PC-3 (cell line): Measurements from ENCODE around the gene CDK7. TPM values are rescaled to one million over a fixed set of nuclear protein-coding genes. Genes with fewer than 3 reads are reported as not detected.
"Not testable (repeated sequence)": the region's sequence is repeated elsewhere in the genome, so short reads cannot be mapped to it uniquely, and the experiment has no call there.

ENCODE experiments used
- ATAC-seq: fragments of 200-7000 bp; cut with Tn5 transposase; 2 replicates; pipeline ENCODE4 v1.9.1; 2020; ENCODE audit warnings: mild to moderate bottlenecking, moderate library complexity
- BruUV-seq: library from RNA; stranded (reverse); fragments of 400-500 nt; replicated peaks from 2 replicates; lab custom pipeline; 2021; lab: Mats Ljungman, UMichigan
- CTCF ChIA-PET: fragments of 300-600 bp; sonication (Branson Sonifier 250); formaldehyde crosslinking; loops from one replicate; lab custom pipeline; 2022; ENCODE audit warnings: antibody characterized with exemption; lab: Charles Lee
- POLR2A ChIA-PET: fragments of 300-600 bp; sonication (Branson Sonifier 250); formaldehyde crosslinking; loops from one replicate; lab custom pipeline; 2022; ENCODE audit warnings: antibody characterized with exemption; ENCODE audit not compliant: unreplicated experiment; lab: Charles Lee
- DNase-seq: peaks from one replicate; pipeline ENCODE4 v3.0.0-alpha.2; 2015
- H2AFZ ChIP-seq: fragments of 300-600 bp; sonication (generic); 2 replicates; pipeline ENCODE4 v1.6.0; 2016; ENCODE audit warnings: antibody characterized with exemption, low read length
- H3F3A ChIP-seq: fragments of 300-600 bp; sonication (generic); one replicate; pipeline ENCODE4 v1.6.0; 2017; ENCODE audit warnings: antibody characterized with exemption, low read length, control low read depth, mild to moderate bottlenecking; ENCODE audit not compliant: unreplicated experiment
- H3K27ac ChIP-seq: fragments of 300-600 bp; sonication (generic); 2 replicates; pipeline ENCODE4 v1.5.1; 2016; ENCODE audit warnings: mild to moderate bottlenecking, low read length
- H3K27me3 ChIP-seq: fragments of 300-600 bp; sonication (generic); 2 replicates; pipeline ENCODE4 v1.6.1; 2016; ENCODE audit warnings: low read length, mixed read lengths
- H3K36me3 ChIP-seq: fragments of 300-600 bp; sonication (generic); 2 replicates; pipeline ENCODE4 v1.6.1; 2016; ENCODE audit warnings: low read depth, mixed run types, low read length, mixed read lengths
- H3K4me1 ChIP-seq: fragments of 300-600 bp; sonication (generic); 2 replicates; pipeline ENCODE4 v1.5.1; 2016; ENCODE audit warnings: low read length; ENCODE audit not compliant: insufficient read depth
- H3K4me2 ChIP-seq: fragments of 300-600 bp; sonication (generic); 2 replicates; pipeline ENCODE4 v1.6.0; 2016; ENCODE audit warnings: low read length
- H3K4me3 ChIP-seq: fragments of 300-600 bp; sonication (generic); 2 replicates; pipeline ENCODE4 v1.5.1; 2016; ENCODE audit warnings: mild to moderate bottlenecking, low read length, mixed read lengths
- H3K79me2 ChIP-seq: fragments of 300-600 bp; sonication (generic); 2 replicates; pipeline ENCODE4 v1.6.1; 2017; ENCODE audit warnings: low read length, mixed read lengths
- H3K9ac ChIP-seq: fragments of 300-600 bp; sonication (generic); 2 replicates; pipeline ENCODE4 v1.6.0; 2016; ENCODE audit warnings: mild to moderate bottlenecking, low read length
- H3K9me2 ChIP-seq: fragments of 300-600 bp; sonication (generic); replicated peaks from 2 replicates; pipeline ENCODE4 v1.6.1; 2016; ENCODE audit warnings: mixed run types, low read length, mixed read lengths
- H3K9me3 ChIP-seq: fragments of 300-600 bp; sonication (generic); 2 replicates; pipeline ENCODE4 v1.6.1; 2016; ENCODE audit warnings: low read length, mixed read lengths
- H4K20me1 ChIP-seq: fragments of 300-600 bp; sonication (generic); 2 replicates; pipeline ENCODE4 v1.6.1; 2016; ENCODE audit warnings: low read length, mixed read lengths
- CTCF ChIP-seq: fragments of 300-600 bp; sonication (generic); conservative IDR thresholded peaks from 2 replicates; pipeline ENCODE4 v1.5.1; 2017; ENCODE audit warnings: antibody characterized with exemption, low read depth, mild to moderate bottlenecking, low read length
- EZH2 ChIP-seq: fragments of 300-600 bp; sonication (generic); IDR thresholded peaks from one replicate; pipeline ENCODE4 v1.6.1; 2017; ENCODE audit warnings: antibody characterized with exemption, mild to moderate bottlenecking, low read length; ENCODE audit not compliant: unreplicated experiment
- EZH2phosphoT487 ChIP-seq: fragments of 300-600 bp; sonication (generic); IDR thresholded peaks from 2 replicates; pipeline ENCODE4 v1.6.1; 2018; ENCODE audit warnings: mild to moderate bottlenecking, antibody characterized with exemption, low read length, borderline replicate concordance
- intact Hi-C: fragments of 100-400 bp; cut with micrococcal nuclease; formaldehyde crosslinking; loops from 2 replicates; pipeline ENCODE4 v1.9.0; 2023
- total RNA-seq: library from RNA; depleted of rRNA; stranded (reverse); fragments of >200 nt; gene quantifications from 2 replicates; pipeline ENCODE4 v1.2.3, GENCODE V29; 2014

CDK7 gene
- total RNA-seq, 1 experiment from 2014 or later: 26.6 TPM

- H3K27ac ChIP-seq, POLR2A ChIA-PET, H2AFZ ChIP-seq, H3K9me2 ChIP-seq, DNase-seq, H3K4me1 ChIP-seq, ATAC-seq, H3K4me3 ChIP-seq, intact Hi-C loops, H3K4me2 ChIP-seq, CTCF ChIA-PET, H3K9me3 ChIP-seq, BruUV-seq, H4K20me1 ChIP-seq, H3K9ac ChIP-seq, H3K36me3 ChIP-seq, H3K27me3 ChIP-seq, H3F3A ChIP-seq: not testable (repeated sequence)
- peaks cover 25% of the 10 kb centered on the region for H3K79me2 ChIP-seq
These were observed 13.9 kb upstream of the CDK7 start for GRCh38 chr5:69220833-69221232.

DNA sequence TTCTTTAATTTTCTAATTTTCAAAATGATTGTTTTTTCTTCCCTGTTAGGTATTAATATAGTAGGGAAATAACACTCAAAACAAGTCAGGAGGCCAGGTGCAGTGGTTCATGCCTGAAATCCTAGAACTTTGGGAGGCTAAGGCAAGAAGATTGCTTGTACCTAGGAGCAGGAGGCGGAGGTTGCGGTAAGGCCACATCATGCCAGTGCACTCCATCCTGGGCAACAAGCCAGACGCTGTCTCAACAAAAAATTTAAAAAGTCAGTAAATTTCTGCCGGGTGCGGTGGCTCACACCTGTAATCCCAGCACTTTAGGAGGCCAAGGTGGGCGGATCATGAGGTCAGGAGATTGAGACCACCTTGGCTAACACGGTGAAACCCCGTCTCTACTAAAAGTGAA, 10.2 kb upstream of the CDK7 start:
- POLR2A ChIA-PET: no interaction called here
- intact Hi-C loops: no loop called here
- Histone ChIP-seq H3F3A (no peaks in the 10 kb centered on the region), H2AFZ (no peak overlapping the region), H3K4me2 (no peak overlapping the region), H3K27ac (no peak overlapping the region), H3K4me3 (no peak overlapping the region), H3K4me1 (no peaks in the 10 kb centered on the region), H3K9ac (no peak overlapping the region), H3K9me3 (no peaks in the 10 kb centered on the region), H4K20me1 (no peaks in the 10 kb centered on the region), H3K9me2 (no peaks in the 10 kb centered on the region), H3K36me3 (no peaks in the 10 kb centered on the region), H3K27me3 (no peaks in the 10 kb centered on the region), H3K79me2 (peaks cover 8% of the 10 kb centered on the region)
- ATAC-seq: no peak; the same call in 1 of the 2 replicates
- peak; percentile 65 for DNase-seq
- no TSS peak for BruUV-seq
- TF ChIP-seq EZH2: no peak
- no peak for TF ChIP-seq CTCF
- no peak for TF ChIP-seq EZH2phosphoT487
- CTCF ChIA-PET: no interaction called here

- Histone ChIP-seq H3K36me3 (no peaks in the 10 kb centered on the region), H3K4me1 (no peaks in the 10 kb centered on the region), H4K20me1 (no peaks in the 10 kb centered on the region), H3K27me3 (no peaks in the 10 kb centered on the region), H3K9ac (no peak overlapping the region), H3K9me3 (no peaks in the 10 kb centered on the region), H3K4me3 (no peak overlapping the region), H2AFZ (no peak overlapping the region), H3K27ac (no peak overlapping the region), H3K4me2 (no peak overlapping the region), H3K9me2 (no peaks in the 10 kb centered on the region), H3K79me2 (peaks cover 3% of the 10 kb centered on the region; the same call in 1 of the 2 replicates), H3F3A (no peaks in the 10 kb centered on the region)
- intact Hi-C loops: no loop called here
- TF ChIP-seq EZH2phosphoT487 (no peak), EZH2 (no peak), CTCF (no peak)
- DNase-seq: no peak
- CTCF ChIA-PET: no interaction called here
- no TSS peak for BruUV-seq
- no peak for ATAC-seq
- POLR2A ChIA-PET: no interaction called here
These were observed 8.8 kb upstream of the CDK7 start for GRCh38 chr5:69225860-69226259.
